Naive thymus-derived CD4-positive, alpha-beta T cell (primary cell): ENCODE data around the gene SEZ6. TPM values are rescaled to one million over a fixed set of nuclear protein-coding genes. Genes with fewer than 3 reads are reported as not detected.

ENCODE experiments used
- ATAC-seq: fragments of 150-1000 bp; cut with Tn5 transposase; 2 replicates; pipeline ENCODE4 v1.10.0; 2021; ENCODE audit warnings: mild to moderate bottlenecking, moderate library complexity
- CTCF ChIA-PET: fragments of 350-600 bp; sonication (Branson Sonifier 250); formaldehyde crosslinking; loops from one replicate; lab custom pipeline; 2021; ENCODE audit warnings: antibody characterized with exemption; lab: Charles Lee
- POLR2A ChIA-PET: fragments of 350-600 bp; sonication (Branson Sonifier 250); formaldehyde crosslinking; loops from one replicate; lab custom pipeline; 2021; ENCODE audit warnings: antibody characterized with exemption, inconsistent platforms; lab: Charles Lee
- DNase-seq, 9 donors: peaks; one replicate each; pipeline versions ENCODE4 v3.0.0 to v3.0.0-alpha.2; 2020 to 2022; ENCODE audit warnings: mixed read lengths in 1 of 9
- H3K27ac ChIP-seq: one replicate; pipeline ENCODE4 v1.7.0; 2013; ENCODE audit warnings: mild to moderate bottlenecking, low read depth, low read length, moderate library complexity
- H3K27me3 ChIP-seq, 2 donors: one replicate each; pipeline ENCODE4 v1.7.0; 2013; ENCODE audit warnings: low read length in 2 of 2, mild to moderate bottlenecking in 2 of 2, moderate library complexity in 2 of 2; ENCODE audit not compliant: control insufficient read depth in 2 of 2, insufficient read depth in 2 of 2
- H3K36me3 ChIP-seq, 3 experiments: 1 replicate in 2 of 3; 2 replicates in 1 of 3; pipeline ENCODE4 v1.7.0; 2013; ENCODE audit warnings: low read length in 3 of 3, mild to moderate bottlenecking in 3 of 3, moderate library complexity in 1 of 3; ENCODE audit not compliant: insufficient read depth in 3 of 3, control insufficient read depth in 2 of 3
- H3K4me1 ChIP-seq, 2 donors: one replicate each; pipeline ENCODE4 v1.7.0; 2013; ENCODE audit warnings: low read length in 2 of 2, mild to moderate bottlenecking in 2 of 2, moderate library complexity in 1 of 2; ENCODE audit not compliant: control insufficient read depth in 2 of 2, insufficient read depth in 2 of 2
- H3K4me3 ChIP-seq: 2 replicates; pipeline ENCODE4 v1.7.0; 2013; ENCODE audit warnings: mild to moderate bottlenecking, low read length
- H3K9me3 ChIP-seq, 3 experiments: 1 replicate in 2 of 3; 2 replicates in 1 of 3; pipeline ENCODE4 v1.7.0; 2013; ENCODE audit warnings: low read length in 3 of 3; ENCODE audit not compliant: control insufficient read depth in 2 of 3
- H3K27ac Mint-ChIP-seq, 9 donors: one replicate each; pipeline ENCODE4 v1.8.0; 2020 to 2022; ENCODE audit warnings: mixed read lengths in 9 of 9, mild to moderate bottlenecking in 8 of 9, moderate library complexity in 5 of 9, inconsistent platforms in 2 of 9
- H3K27me3 Mint-ChIP-seq, 5 donors: one replicate each; pipeline ENCODE4 v1.8.0; 2021 to 2022; ENCODE audit warnings: mixed read lengths in 5 of 5, mild to moderate bottlenecking in 1 of 5
- H3K36me3 Mint-ChIP-seq, 5 donors: one replicate each; pipeline ENCODE4 v1.8.0; 2020 to 2022; ENCODE audit warnings: mixed read lengths in 5 of 5, mild to moderate bottlenecking in 3 of 5, inconsistent platforms in 1 of 5
- H3K4me1 Mint-ChIP-seq, 7 donors: one replicate each; pipeline ENCODE4 v1.8.0; 2020 to 2022; ENCODE audit warnings: mixed read lengths in 7 of 7, mild to moderate bottlenecking in 3 of 7, inconsistent platforms in 1 of 7
- H3K4me3 Mint-ChIP-seq, 10 donors: one replicate each; pipeline ENCODE4 v1.8.0; 2020 to 2022; ENCODE audit warnings: mild to moderate bottlenecking in 10 of 10, mixed read lengths in 10 of 10, moderate library complexity in 6 of 10, inconsistent platforms in 2 of 10
- H3K9me3 Mint-ChIP-seq, 11 donors: one replicate each; pipeline ENCODE4 v1.8.0; 2020 to 2022; ENCODE audit warnings: mixed read lengths in 11 of 11, mild to moderate bottlenecking in 4 of 11, inconsistent platforms in 1 of 11, moderate library complexity in 1 of 11
- intact Hi-C, 2 donors: fragments of 100-400 bp; cut with micrococcal nuclease; formaldehyde crosslinking; loops; one replicate each; pipeline ENCODE4 v1.15.1; 2023
- polyA plus RNA-seq, 2 donors: library from polyadenylated mRNA; unstranded; fragments of 300-500 nt; fragmentation: Illumina TruSeq; gene quantifications; one replicate each; pipeline ENCODE4 v1.2.3, GENCODE V29; 2021
- total RNA-seq, 6 experiments: library from RNA in 5 of 6; stranded (reverse) in 5 of 6; gene quantifications; 1 replicate in 5 of 6; 2 replicates in 1 of 6; pipeline ENCODE4 v1.2.3 and lab custom pipeline; 2021 to 2026

Gene SEZ6
- total and polyA plus RNA-seq, 7 experiments from 2014 or later, result 0.40 to 2.0 (median 0.64) TPM; not detected in 3

GRCh38 chr17:29014716-29015115, 8.9 kb upstream of the SEZ6 start:
- CTCF ChIA-PET, result interaction anchor here (0.7 to 1.6 kb wide), 2 partner anchors 11 to 53 kb away, joined by 3 to 4 read pairs; no protein-coding TSS in a partner anchor
- H3K4me1 Mint-ChIP-seq, result peaks cover 0 to 10% (median 5%) of the 10 kb centered on the region in 7 donors
- POLR2A ChIA-PET, result no interaction called here

GRCh38 chr17:29012535-29012934, 6.7 kb upstream of the SEZ6 start:
- ATAC-seq (no peak), DNase-seq (no peak)
- H3K27me3 ChIP-seq, result peaks cover 0 to 3% of the 10 kb centered on the region in 2 donors
- H3K9me3 Mint-ChIP-seq, result peaks cover 0 to 3% (median 0%) of the 10 kb centered on the region in 11 donors
- ChIA-PET CTCF (no interaction called here), POLR2A (no interaction called here)
- H3K4me3 ChIP-seq, result no peak overlapping the region
- H3K9me3 ChIP-seq, result no peaks in the 10 kb centered on the region
- intact Hi-C loops, result no loop called here
- no peaks in the 10 kb centered on the region for H3K4me1 Mint-ChIP-seq
- H3K4me1 ChIP-seq, result no peaks in the 10 kb centered on the region
- H3K27ac ChIP-seq, result no peak overlapping the region
- H3K36me3 Mint-ChIP-seq, result peaks cover 0 to 4% (median 2%) of the 10 kb centered on the region in 5 donors
- H3K36me3 ChIP-seq, result no peaks in the 10 kb centered on the region
- no peak overlapping the region for H3K27ac Mint-ChIP-seq
- H3K27me3 Mint-ChIP-seq, result peaks cover 17 to 38% (median 31%) of the 10 kb centered on the region in 5 donors
- H3K4me3 Mint-ChIP-seq, result no peak overlapping the region

More at GRCh38 chr17:29014716-29015115, 8.9 kb upstream of the SEZ6 start:
- intact Hi-C loops, result no loop called here
- Histone ChIP-seq H3K27ac (no peak overlapping the region), H3K27me3 (no peaks in the 10 kb centered on the region), H3K4me3 (no peak overlapping the region), H3K9me3 (no peaks in the 10 kb centered on the region), H3K36me3 (no peaks in the 10 kb centered on the region), H3K4me1 (peaks cover 4 to 5% of the 10 kb centered on the region in 2 donors)
- ATAC-seq (no peak), DNase-seq (no peak)
- Mint-ChIP-seq H3K9me3 (no peaks in the 10 kb centered on the region), H3K4me3 (no peak overlapping the region), H3K27ac (no peak overlapping the region), H3K36me3 (no peaks in the 10 kb centered on the region), H3K27me3 (peaks cover 19 to 42% (median 36%) of the 10 kb centered on the region in 5 donors)

- H3K4me3 ChIP-seq, result no peak overlapping the region
- intact Hi-C loops, result no loop called here
- ChIA-PET CTCF (interaction anchor here (0.7 kb wide), 1 partner anchor 42 kb away, joined by 3 read pairs; no protein-coding TSS in a partner anchor), POLR2A (no interaction called here)
- Mint-ChIP-seq H3K27me3 (peaks cover 30 to 45% (median 39%) of the 10 kb centered on the region in 5 donors), H3K9me3 (peaks cover 0 to 5% (median 0%) of the 10 kb centered on the region in 11 donors), H3K4me3 (no peak overlapping the region), H3K4me1 (peaks cover 0 to 4% (median 0%) of the 10 kb centered on the region in 7 donors), H3K36me3 (peaks cover 0 to 5% (median 4%) of the 10 kb centered on the region in 5 donors), H3K27ac (no peak overlapping the region)
- no peak for ATAC-seq
- H3K4me1 ChIP-seq, result no peaks in the 10 kb centered on the region
- no peak overlapping the region for H3K27ac ChIP-seq
- no peaks in the 10 kb centered on the region for H3K36me3 ChIP-seq
- no peaks in the 10 kb centered on the region for H3K9me3 ChIP-seq
- no peak for DNase-seq
- H3K27me3 ChIP-seq, result peaks cover 0 to 6% of the 10 kb centered on the region in 2 donors
Measured at GRCh38 chr17:29010586-29010985, 4.8 kb upstream of the SEZ6 start.

- Histone ChIP-seq H3K36me3 (no peaks in the 10 kb centered on the region), H3K4me1 (no peaks in the 10 kb centered on the region), H3K9me3 (no peaks in the 10 kb centered on the region), H3K4me3 (no peak overlapping the region), H3K27ac (no peak overlapping the region), H3K27me3 (peaks cover 0 to 8% of the 10 kb centered on the region in 2 donors)
- intact Hi-C loops, result no loop called here
- POLR2A ChIA-PET, result no interaction called here
- no peak for ATAC-seq
- Mint-ChIP-seq H3K27me3 (peaks cover 30 to 47% (median 37%) of the 10 kb centered on the region in 5 donors), H3K36me3 (peaks cover 0 to 5% (median 4%) of the 10 kb centered on the region in 5 donors), H3K27ac (no peak overlapping the region), H3K4me1 (peaks cover 0 to 4% (median 0%) of the 10 kb centered on the region in 7 donors), H3K4me3 (no peak overlapping the region), H3K9me3 (peaks cover 0 to 5% (median 0%) of the 10 kb centered on the region in 11 donors)
- CTCF ChIA-PET, result interaction anchor here (0.7 kb wide), 1 partner anchor 41 kb away, joined by 3 read pairs; no protein-coding TSS in a partner anchor
- no peak for DNase-seq
Measured at GRCh38 chr17:29010129-29010528, 4.3 kb upstream of the SEZ6 start.

GRCh38 chr17:29008591-29008990, 2.8 kb upstream of the SEZ6 start:
- peaks cover 42 to 62% (median 52%) of the 10 kb centered on the region in 5 donors for H3K27me3 Mint-ChIP-seq
- H3K36me3 Mint-ChIP-seq, result peaks cover 0 to 5% (median 4%) of the 10 kb centered on the region in 5 donors
- no peak overlapping the region for H3K4me3 ChIP-seq
- H3K4me1 Mint-ChIP-seq, result peaks cover 0 to 4% (median 0%) of the 10 kb centered on the region in 7 donors
- H3K9me3 Mint-ChIP-seq, result peaks cover 0 to 5% (median 0%) of the 10 kb centered on the region in 11 donors
- no peak overlapping the region for H3K27ac ChIP-seq
- no peaks in the 10 kb centered on the region for H3K36me3 ChIP-seq
- DNase-seq, result no peak
- no peaks in the 10 kb centered on the region for H3K9me3 ChIP-seq
- H3K4me1 ChIP-seq, result no peaks in the 10 kb centered on the region
- intact Hi-C loops, result no loop called here
- no peak overlapping the region for H3K4me3 Mint-ChIP-seq
- no peak for ATAC-seq
- ChIA-PET CTCF (no interaction called here), POLR2A (no interaction called here)
- peaks cover 0 to 16% of the 10 kb centered on the region in 2 donors for H3K27me3 ChIP-seq
- H3K27ac Mint-ChIP-seq, result no peak overlapping the region

GRCh38 chr17:29007860-29008455, 2.1 kb upstream of the SEZ6 start:
- POLR2A ChIA-PET, result no interaction called here
- ATAC-seq (no peak), DNase-seq (no peak)
- H3K9me3 Mint-ChIP-seq, result peaks cover 0 to 5% (median 0%) of the 10 kb centered on the region in 11 donors
- peaks cover 0 to 5% (median 4%) of the 10 kb centered on the region in 5 donors for H3K36me3 Mint-ChIP-seq
- intact Hi-C loops, result no loop called here
- H3K9me3 ChIP-seq, result no peaks in the 10 kb centered on the region
- peaks cover 0 to 16% of the 10 kb centered on the region in 2 donors for H3K27me3 ChIP-seq
- CTCF ChIA-PET, result no interaction called here
- H3K4me1 ChIP-seq, result no peaks in the 10 kb centered on the region
- peaks cover 0 to 4% (median 0%) of the 10 kb centered on the region in 7 donors for H3K4me1 Mint-ChIP-seq
- no peak overlapping the region for H3K4me3 ChIP-seq
- H3K4me3 Mint-ChIP-seq, result no peak overlapping the region
- peaks cover 44 to 66% (median 56%) of the 10 kb centered on the region in 5 donors for H3K27me3 Mint-ChIP-seq
- peak overlapping the region in 1 of 9 donors; percentile 10 for H3K27ac Mint-ChIP-seq
- H3K36me3 ChIP-seq, result no peaks in the 10 kb centered on the region
- H3K27ac ChIP-seq, result no peak overlapping the region
